ENCODE results near the gene HIGD2A. TPM values are rescaled to one million over a fixed set of nuclear protein-coding genes. Genes with fewer than 3 reads are reported as not detected.

The HIGD2A gene
- polyA plus RNA-seq, 2 of the 4 experiments (the other 2 are of a cell fraction) = 102 to 205 TPM

DNA sequence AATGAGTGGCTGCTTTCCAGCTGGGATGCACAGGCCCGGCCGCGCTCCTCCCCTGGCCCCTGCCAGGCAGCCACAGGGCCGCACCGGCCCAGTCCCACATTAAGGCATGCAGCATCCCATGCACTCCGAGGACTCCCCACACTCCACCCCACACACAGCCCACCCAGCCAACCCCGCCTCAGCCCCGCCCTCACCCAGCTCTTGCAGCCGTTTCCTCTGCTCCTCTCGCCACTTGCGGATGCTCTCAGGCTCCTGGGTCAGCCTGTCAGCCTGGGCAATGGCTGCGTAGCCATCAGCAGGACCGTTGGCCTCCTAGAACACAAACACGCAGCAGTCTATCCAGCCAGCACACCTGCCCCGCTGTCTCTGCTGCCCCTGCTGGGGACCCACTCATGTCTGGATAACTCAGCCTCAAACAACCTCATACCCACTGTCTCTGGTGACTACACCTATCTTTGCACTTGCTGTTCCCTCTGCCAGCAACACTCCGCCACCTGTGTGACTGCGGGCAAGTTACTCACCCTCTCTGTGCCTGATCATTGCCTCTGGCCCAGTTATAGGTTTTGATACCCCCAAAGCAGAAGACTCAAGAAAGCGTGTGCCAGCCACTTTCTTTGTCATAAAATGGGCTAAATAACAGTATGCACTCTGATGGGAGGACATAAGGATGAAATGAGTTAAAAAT is 9.3 kb downstream of the HIGD2A start:
- POLR2A ChIA-PET = no interaction called here

DNA sequence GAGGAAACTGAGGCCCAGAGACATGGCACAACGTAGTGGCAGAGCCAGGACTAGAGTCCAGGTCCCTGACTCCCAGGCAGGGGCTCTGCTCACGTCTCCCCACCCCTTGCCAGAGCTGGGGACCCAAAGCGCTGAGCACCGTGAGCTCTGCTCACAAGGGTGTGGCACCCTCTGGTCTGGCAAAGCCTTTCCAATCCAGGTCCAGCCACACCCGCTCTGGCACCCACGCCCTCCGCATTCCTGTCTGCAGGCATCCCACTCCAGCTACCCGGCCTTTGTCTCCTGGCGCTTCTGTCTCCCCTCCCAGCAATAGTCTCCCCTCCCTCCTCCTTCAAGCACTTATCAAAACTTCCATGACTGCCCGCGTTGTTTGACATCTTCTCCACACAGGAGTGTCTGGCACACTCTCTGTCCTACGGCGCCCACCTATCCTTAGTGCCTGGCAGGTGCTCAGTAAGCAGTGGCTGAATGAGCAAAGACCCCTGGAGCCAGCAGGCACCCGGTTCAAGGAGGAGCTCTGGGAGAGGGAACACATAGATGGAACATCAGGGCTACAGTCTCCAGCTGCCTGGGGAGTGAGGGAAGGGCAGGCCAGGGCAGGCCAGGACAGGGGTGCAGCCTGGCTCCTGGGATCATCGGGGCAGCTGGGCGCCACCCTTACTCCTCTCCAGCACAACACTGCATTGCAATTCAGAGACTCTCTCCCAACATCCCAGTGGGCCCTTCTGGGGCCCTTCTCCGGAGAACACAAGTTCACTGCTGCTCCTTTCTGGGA is 12.0 kb downstream of the HIGD2A start:
- ChIA-PET CTCF (interaction anchor here (1.1 kb wide), 1 partner anchor 47 kb away, joined by 5 read pairs; the partner anchor contains the start of gene FAF2), POLR2A (no interaction called here)
- peak in 1 of 2 experiments; percentile 37 for DNase-seq (ENCODE audit: low read depth in 1 of 2, low spot score in 1 of 2)
- H3K4me1 ChIP-seq = peaks cover 14% of the 10 kb centered on the region; the same call in 2 of the 3 replicates
- no peak for FAIRE-seq
- peak; percentile 27 to 61; a peak in 4 of 6 replicates for ATAC-seq
- no peak overlapping the region for H3K4me3 ChIP-seq
- TF ChIP-seq JUNB (IDR thresholded peaks at IDR 0.05) = no peak
- TF ChIP-seq, protein P1, sequence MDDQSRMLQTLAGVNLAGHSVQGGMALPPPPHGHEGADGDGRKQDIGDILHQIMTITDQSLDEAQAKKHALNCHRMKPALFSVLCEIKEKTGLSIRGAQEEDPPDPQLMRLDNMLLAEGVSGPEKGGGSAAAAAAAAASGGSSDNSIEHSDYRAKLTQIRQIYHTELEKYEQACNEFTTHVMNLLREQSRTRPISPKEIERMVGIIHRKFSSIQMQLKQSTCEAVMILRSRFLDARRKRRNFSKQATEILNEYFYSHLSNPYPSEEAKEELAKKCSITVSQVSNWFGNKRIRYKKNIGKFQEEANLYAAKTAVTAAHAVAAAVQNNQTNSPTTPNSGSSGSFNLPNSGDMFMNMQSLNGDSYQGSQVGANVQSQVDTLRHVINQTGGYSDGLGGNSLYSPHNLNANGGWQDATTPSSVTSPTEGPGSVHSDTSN (IDR thresholded peaks at IDR 0.05) = no peak
- H3K27ac ChIP-seq = peak overlapping the region in 1 of 2 experiments; percentile 29; a peak in 2 of 6 replicates
- H3K4me2 ChIP-seq = peak overlapping the region; percentile 19; the same call in 1 of the 3 replicates
- H3K9me3 ChIP-seq = no peaks in the 10 kb centered on the region
- WGBS (ENCODE audit: missing lambda C conversion rate) = 70% methylated on average over 17 of the region's 17 CpGs

More for the DNA sequence above, 9.3 kb downstream of the HIGD2A start:
- no peaks in the 10 kb centered on the region for H3K9me3 ChIP-seq
- FAIRE-seq = no peak
- 91% methylated on average over 17 of the region's 18 CpGs for WGBS (ENCODE audit: missing lambda C conversion rate)
- CTCF ChIA-PET = interaction anchor here (0.6 kb wide), 1 partner anchor 237 kb away, joined by 3 read pairs; no protein-coding TSS in a partner anchor
- peaks cover 14% of the 10 kb centered on the region; the same call in 2 of the 3 replicates for H3K4me1 ChIP-seq
- no peak overlapping the region for H3K4me3 ChIP-seq
- ATAC-seq = no peak
- H3K27ac ChIP-seq = no peak overlapping the region
- DNase-seq (ENCODE audit: low read depth in 1 of 2, low spot score in 1 of 2) = no peak
- no peak overlapping the region for H3K4me2 ChIP-seq
- TF ChIP-seq FOSL2 (IDR thresholded peaks at IDR 0.05) (no peak), FOSL2 (CRISPR knock-in tag; IDR thresholded peaks at IDR 0.05) (no peak), ZC3H11A (IDR thresholded peaks at IDR 0.05) (no peak), CHD2 (IDR thresholded peaks at IDR 0.05; ENCODE audit: low read length, partially characterized antibody) (no peak), SREBF2 (IDR thresholded peaks at IDR 0.05) (no peak), ESRRA (IDR thresholded peaks at IDR 0.05; ENCODE audit: borderline replicate concordance, low read length) (no peak)
- TF ChIP-seq, protein P2, sequence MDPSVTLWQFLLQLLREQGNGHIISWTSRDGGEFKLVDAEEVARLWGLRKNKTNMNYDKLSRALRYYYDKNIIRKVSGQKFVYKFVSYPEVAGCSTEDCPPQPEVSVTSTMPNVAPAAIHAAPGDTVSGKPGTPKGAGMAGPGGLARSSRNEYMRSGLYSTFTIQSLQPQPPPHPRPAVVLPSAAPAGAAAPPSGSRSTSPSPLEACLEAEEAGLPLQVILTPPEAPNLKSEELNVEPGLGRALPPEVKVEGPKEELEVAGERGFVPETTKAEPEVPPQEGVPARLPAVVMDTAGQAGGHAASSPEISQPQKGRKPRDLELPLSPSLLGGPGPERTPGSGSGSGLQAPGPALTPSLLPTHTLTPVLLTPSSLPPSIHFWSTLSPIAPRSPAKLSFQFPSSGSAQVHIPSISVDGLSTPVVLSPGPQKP (IDR thresholded peaks at IDR 0.05; ENCODE audit: low read depth, low read length) = no peak
- TF ChIP-seq, protein P3, sequence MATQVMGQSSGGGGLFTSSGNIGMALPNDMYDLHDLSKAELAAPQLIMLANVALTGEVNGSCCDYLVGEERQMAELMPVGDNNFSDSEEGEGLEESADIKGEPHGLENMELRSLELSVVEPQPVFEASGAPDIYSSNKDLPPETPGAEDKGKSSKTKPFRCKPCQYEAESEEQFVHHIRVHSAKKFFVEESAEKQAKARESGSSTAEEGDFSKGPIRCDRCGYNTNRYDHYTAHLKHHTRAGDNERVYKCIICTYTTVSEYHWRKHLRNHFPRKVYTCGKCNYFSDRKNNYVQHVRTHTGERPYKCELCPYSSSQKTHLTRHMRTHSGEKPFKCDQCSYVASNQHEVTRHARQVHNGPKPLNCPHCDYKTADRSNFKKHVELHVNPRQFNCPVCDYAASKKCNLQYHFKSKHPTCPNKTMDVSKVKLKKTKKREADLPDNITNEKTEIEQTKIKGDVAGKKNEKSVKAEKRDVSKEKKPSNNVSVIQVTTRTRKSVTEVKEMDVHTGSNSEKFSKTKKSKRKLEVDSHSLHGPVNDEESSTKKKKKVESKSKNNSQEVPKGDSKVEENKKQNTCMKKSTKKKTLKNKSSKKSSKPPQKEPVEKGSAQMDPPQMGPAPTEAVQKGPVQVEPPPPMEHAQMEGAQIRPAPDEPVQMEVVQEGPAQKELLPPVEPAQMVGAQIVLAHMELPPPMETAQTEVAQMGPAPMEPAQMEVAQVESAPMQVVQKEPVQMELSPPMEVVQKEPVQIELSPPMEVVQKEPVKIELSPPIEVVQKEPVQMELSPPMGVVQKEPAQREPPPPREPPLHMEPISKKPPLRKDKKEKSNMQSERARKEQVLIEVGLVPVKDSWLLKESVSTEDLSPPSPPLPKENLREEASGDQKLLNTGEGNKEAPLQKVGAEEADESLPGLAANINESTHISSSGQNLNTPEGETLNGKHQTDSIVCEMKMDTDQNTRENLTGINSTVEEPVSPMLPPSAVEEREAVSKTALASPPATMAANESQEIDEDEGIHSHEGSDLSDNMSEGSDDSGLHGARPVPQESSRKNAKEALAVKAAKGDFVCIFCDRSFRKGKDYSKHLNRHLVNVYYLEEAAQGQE (IDR thresholded peaks at IDR 0.05) = no peak
- TF ChIP-seq, protein P4, sequence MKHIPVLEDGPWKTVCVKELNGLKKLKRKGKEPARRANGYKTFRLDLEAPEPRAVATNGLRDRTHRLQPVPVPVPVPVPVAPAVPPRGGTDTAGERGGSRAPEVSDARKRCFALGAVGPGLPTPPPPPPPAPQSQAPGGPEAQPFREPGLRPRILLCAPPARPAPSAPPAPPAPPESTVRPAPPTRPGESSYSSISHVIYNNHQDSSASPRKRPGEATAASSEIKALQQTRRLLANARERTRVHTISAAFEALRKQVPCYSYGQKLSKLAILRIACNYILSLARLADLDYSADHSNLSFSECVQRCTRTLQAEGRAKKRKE (CRISPR knock-in tag; IDR thresholded peaks at IDR 0.05; ENCODE audit: low read depth) = no peak
